Renal pelvis (tissue), 4 donors: Measurements from ENCODE around the gene CNOT4. TPM values are rescaled to one million over a fixed set of nuclear protein-coding genes. Genes with fewer than 3 reads are reported as not detected.
A peak's percentile ranks its signal among the peaks of the same experiment; 100 is the strongest.
"Not testable (repeated sequence)": the region's sequence is repeated elsewhere in the genome, so short reads cannot be mapped to it uniquely, and the experiment has no call there.

Source experiments
- DNase-seq: peaks from one replicate; pipeline ENCODE4 v3.0.0-alpha.2; 2013
- polyA plus RNA-seq, 3 donors: library from polyadenylated mRNA; unstranded; fragments of 120-200 nt; gene quantifications; one replicate each; pipeline ENCODE4 v1.2.1, GENCODE V29; 2013; ENCODE audit not compliant: insufficient read length in 3 of 3

CNOT4 gene
- polyA plus RNA-seq, 3 donors, result 33.6 to 35.9 (median 34.7) TPM

DNA sequence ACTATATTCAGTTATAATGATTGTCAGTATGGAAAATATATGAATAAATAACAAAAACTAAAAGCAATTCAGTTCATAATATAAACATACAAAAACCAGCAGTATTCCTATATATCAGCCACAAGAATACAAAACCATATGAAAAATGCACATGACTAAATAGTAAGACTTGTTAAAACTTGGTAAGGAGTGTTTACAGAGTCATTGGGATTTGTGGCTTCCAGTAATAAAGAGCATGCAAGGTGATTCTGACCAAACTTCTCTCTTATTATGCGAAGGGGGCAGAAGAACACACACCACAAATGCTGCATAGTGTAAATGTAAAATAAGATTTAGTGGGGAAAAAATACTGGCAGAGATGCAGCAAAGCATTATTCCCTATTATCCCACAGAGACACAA, 8.8 kb upstream of the CNOT4 start:
- no peak for DNase-seq

DNA sequence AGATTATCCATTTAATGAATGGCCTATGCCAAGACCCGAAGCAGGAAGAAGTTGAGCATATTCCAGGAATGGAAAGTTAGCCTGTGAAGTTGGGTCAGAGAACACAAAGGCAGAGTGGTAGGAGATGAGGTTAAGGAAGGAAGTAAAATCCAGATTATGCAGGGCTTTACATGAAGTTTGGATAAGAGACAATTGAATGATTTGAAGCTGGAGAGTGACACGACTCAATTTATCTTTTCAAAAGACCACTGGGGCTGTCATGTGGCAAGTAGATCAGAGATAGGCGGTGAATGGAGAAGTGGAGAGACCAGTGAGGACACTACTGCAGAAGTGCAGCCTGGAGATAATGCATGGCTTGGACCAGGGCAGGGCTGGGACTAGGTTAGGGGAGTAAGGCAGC, 7.2 kb upstream of the CNOT4 start:
- DNase-seq, result no peak

DNA sequence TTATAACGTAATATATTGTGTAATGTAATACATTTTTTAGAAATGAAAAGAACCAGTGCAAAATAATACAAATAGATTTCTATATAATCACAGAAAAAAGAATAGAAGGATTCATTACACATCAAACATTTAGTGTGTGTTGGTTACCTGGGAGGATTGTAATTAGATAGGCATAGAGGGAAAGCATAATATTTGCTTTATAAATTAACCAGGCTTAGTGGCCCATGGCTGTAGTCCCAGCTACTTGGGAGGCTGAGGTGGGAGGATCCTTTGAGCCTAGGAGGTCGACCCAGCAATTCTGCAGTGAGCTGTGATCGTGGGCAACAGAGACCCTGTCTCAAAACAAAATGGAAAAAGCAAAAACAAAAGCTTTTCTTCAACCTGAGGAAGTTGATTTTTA, 5.0 kb upstream of the CNOT4 start:
- DNase-seq, result no peak

DNA sequence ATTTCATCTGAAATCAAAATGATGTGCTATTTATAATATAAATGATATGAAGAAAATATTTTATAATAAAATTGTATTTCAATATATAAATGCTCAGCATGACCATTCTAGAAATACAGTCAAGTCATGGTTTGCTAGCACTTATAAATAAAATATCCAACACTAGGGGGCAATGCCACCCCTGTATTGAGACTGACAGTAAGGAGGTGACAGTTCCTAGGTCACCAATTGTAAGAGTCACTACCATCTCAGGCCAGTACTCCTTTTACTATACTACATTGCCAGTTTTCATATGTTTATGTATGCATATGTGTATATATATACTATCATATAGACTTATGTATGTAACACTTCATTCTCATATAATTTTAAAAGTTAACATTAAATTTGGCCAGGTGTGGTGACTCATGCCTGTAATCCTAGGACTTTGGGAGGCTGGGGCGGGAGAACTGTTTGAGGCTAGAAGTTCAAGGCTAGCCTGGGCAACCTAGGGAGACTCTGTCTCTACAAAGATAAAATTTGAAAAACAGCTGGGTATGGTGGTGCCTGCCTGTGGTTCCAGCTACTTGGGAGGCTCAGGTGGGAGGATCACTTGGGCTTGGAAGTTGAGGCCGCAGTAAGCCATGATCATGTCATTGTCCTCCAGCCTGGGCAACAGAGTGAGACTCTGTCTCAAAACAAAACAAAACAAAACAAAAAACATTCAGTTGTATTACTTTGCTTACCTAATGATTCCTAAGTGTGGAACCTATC, 2.4 kb upstream of the CNOT4 start:
- peak; percentile 29 for DNase-seq

DNA sequence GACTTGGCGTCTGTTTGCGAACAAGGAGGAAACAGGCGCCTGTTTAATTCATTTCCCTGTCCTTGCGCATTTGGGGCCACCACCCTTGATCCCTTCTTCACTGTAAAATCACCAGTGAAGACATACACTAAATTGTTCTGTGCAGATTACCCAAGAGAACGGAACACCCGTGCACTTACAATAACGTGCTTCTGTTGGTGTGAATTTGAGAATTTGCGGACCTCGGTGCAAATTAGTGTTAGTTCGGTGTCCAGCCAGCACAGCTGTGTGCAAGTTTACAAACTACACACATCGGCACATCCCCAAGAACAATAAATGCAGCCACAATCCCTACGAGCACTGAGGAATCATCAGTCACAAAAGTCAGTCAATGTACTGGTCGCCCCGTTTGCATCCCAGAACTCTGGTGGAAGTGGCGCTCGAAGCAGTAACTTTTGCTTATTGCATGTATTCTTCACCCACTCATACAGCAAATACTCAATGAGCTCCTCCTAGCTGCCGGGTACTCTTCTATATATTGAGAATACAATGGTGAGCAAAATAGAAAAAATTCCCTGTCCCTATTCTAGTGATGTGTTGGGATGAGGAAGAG, 786 bp upstream of the CNOT4 start:
- DNase-seq, result peak; percentile 5

DNA sequence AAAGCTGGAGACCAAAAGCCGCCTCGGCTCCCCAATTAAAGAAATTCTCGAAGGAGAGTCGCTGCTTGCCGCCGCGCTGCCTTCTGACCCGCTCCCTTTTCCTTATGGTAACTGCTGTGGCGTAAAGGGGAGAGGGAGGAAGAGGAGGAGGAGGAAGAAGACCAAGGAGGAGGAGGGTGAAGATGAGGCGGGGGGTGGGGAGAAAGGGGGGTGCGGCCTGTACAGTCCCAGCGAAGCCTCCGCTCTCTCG, 388 bp downstream of the CNOT4 start:
- DNase-seq, result no peak

DNA sequence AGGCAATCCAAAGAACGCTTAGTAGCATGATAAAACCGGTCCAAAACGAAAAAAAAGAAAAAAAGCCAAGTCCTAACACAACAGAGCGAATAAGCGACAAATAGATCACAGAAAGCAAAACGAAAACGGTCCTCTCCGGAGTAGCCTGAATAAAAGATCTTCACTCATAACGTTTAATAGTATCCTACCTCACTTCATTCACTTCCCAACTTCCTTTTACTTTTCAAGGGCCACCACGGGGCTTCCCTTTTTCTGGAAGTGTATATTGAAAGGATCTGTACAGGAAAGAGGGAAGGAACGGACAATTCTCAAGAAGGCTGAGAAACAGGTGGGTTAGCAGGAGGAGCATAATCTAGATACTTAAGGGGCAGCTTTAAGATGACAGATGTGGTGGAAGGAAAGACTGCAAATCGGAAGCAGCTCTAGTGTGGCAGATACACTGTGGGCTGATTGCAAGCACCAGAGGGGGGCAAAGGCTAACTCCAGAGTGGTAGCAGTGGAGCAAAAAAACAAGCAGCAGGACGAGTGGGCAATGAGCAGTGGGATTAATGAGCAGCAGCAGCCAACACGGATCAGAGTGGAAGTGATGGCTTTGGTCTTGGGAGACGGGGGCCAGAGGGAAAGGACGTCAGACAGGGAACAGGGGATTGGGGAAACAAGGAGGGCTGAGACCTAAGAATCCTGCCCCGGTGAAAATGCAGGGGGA, 866 bp downstream of the CNOT4 start:
- DNase-seq, result peak; percentile 24

DNA sequence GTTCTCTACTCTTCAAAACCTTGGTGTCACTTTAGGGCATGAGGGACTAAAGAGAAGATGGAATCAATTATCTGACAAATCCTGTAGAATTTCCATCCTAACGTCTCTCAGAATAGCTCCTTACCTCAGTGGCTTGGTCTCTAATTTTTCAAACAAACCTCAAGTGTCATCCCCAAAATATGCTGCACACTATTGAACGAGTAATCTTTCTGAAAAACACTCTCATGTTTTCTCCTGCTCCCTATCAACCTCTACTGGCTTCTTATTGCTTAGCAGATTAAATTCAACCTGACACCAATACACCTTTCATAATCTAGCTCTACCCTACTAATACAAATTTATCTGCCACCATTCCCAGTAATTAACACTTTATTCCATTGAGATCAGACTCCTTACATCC, 8.5 kb downstream of the CNOT4 start:
- DNase-seq, result no peak

DNA sequence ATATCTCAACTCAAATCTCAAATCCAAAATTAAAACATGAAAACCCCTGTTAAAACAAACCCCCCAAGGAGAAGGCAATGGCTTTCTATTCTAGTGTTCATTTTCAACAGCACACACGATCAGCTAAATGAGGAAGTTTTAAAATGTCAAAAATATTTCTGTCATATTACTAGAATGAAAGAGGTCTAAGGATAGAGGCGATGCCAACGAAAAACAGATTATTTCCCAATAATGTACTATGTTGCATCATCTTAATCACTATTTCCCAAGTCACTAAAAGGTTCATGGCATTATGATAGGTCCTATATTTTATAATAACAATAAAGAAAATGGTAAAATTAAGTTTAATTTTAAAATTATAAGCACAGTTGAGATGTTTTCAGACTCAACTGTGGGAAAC, 10.1 kb downstream of the CNOT4 start:
- no peak for DNase-seq

DNA sequence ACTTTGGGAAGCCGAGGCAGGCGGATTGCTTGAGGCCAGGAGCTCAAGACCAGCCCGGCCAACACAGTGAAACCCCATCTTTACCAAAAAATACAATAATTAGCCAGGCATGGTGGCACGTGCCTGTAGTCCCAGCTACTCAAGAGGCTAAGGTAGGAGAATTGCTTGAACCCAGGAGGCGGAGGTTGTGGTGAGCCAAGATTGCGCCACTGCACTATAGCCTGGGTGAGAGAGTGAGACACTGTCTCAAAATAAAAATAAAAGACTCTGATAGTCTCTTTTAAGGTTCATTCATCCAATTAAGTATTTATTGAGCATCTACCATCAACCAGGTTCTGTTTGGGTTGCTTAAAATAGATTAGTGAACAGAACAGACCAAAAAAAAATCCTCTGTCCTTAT, 12.7 kb downstream of the CNOT4 start:
- not testable (repeated sequence) for DNase-seq

DNA sequence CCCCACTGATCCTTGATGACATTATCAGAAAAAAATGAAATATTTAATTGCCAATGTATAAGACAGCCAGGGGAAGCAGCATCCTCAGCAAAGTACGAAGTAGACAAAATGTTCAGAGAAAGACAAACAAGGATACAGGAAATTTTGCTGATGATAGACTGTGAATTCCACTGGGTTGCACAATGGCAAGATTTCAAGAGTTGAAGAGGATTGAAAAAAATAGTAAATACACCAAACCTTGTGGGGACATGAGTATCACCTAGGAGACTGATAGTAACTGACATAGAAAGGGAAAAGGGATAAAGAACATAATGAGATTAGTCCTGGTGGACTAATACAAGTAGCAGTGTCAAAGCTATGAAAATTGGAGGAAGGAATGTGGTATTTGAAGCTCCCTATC, 16.5 kb downstream of the CNOT4 start:
- no peak for DNase-seq

DNA sequence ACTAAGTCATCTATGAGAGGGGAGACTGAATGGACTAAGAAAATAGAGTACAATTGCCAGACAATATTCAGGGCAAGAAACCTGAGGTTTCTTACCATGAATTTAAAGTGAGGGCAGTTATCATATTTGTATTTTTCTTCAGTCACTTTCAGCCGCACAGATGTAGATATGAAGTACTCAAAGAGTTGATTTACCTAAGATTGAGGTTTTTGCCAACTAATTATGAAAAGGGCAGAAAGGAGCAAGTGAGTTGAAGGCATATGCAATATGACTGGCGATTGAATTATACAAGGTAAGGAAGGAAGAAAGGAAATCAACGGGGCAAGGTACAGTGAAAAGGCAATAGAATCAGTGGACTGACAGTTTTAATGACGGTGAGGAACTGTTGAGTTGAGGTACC, 17.8 kb downstream of the CNOT4 start:
- DNase-seq, result no peak

DNA sequence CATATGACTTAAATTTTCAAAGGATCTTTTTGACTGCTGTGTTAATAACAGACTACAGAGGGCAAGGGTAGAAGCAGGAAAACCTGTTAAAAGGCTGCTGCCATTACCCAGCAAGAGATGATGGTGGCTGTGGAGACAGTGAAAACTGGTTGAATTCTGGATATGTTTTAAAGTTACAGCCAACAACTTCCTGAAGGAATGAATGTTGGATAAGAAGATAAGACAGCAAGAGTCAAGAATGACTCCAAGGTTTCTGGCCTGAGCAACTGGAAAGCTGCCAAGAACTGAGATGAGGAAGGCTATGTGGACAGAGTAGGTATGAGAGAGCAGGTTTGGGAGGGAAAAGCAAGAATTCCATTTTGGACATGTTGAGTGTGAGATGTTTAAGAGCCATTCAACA, 19.1 kb downstream of the CNOT4 start:
- no peak for DNase-seq

DNA sequence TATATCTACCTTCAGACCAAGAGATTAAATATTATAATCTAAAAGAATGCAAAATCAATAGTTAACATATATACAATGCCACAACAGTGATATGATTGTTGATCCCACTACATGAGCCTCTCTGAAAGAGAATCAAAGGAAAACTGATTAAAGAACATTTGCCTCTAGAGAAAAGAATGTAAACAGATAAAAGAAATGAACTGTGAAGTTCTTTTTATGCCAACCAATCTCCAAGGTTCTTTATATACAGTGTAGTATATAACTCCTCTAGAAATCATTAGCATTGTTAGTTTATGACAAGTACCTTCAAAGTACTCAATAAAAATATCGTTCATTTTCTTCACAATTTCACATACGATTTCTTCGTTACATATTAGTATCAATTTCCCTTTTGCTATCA, 20.1 kb downstream of the CNOT4 start:
- DNase-seq, result no peak

DNA sequence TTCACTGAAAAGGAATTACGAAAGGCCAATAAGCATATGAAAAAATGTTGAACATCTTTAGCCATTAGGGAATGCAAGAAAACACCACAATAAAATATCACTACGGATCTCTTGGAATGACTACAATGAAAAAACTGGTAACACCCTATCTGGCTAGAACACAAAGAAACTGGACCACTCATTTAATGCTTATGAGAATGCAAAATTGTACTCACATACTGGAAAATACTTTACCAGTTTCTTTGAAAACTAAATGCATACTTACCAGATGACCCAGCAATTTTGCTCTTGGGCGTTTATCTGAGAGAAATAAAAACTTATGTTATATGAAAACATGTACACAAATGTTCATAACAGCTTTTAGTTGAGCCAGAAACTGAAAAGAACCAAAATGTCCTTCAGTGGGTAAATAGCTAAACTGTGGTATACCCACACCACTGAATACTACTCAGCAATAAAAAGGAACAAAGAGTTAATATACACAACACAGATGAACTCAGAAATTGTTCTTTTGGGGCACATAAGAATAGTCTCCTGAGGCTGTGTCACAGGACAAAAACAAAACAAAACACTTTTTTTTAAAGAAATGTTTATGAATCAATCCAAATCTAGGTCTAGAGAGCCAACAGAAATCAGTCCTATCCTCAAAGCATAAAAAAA, 23.5 kb downstream of the CNOT4 start:
- DNase-seq, result no peak

DNA sequence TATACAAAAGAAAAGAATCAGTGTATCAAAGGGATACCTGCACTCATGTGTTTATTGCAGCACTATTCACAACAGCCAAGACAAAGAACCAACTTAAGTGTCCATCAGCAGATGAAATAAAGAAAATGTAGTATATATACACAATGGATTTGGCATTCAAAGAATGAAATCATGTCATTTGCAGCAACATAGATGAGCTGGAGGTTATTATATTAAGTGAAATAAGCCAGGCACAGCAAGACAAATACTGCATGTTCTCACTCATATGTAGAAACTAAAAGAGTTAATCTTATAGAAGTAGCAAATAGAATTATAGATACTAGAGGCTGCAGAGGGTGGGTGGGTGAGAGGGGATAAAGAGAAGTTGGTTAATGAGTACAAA, 28.3 kb downstream of the CNOT4 start:
- DNase-seq, result no peak

DNA sequence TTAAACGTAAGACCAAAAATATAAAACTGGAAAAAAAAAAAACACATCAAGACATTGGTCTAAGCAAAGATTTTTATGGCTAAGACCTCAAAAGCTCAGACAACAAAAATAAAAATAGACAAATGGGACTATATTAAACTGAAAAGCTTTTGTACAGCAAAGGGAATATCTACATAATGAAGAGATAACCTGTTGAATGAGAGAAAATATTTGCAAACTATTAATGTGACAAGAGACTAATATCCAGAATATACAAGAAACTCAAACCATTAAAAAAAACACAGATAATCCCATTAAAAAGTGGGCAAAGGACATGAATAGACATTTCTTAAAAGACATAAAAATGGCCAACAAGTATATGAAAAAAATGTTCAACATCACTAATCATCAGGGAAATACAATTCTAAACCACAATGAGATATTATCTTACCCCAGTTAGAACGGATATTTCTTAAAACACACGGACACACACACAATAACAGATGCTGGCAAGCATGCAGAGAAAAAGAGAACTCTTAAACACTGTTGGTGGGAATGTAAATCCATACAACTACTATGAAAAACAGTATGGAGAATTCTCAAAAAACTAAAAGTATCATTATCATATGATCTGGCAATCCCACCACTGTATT, 28.8 kb downstream of the CNOT4 start:
- DNase-seq, result no peak

DNA sequence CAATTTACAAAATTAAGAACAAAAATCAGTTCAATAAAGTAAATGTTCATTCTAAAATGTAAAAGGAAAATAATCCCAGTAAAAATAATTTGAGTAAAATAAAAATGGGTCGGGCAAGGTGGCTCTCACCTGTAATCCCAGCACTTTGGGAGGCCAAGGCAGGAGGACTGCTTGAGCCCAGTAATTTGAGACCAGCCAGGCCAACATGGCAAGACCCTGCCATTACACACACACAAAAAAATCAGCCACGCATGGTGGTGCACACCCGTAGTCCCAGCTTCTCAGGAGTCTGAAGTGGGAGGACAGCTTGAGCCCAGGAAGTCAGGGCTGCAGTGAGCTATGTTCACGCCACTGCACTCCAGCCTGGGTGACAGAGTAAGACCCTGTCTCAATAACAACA, 34.4 kb downstream of the CNOT4 start:
- no peak for DNase-seq

DNA sequence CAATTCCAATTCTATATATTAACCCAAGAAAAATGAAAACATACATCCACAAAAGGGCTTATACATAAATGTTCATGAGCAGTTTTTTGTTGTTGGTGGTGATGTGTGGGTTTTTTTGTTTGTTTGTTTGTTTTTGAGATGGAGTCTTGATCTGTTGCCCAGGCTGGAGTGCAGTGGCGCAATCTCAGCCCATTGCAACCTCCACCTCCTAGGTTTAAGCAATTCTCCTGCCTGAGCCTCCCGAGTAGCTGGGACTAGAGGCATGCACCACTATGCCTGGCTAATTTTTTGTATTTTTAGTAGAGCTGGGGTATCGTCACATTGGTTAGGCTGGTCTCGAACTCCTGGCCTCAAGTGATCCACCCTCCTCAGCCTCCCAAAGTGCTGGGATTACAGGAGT, 40.2 kb downstream of the CNOT4 start:
- DNase-seq, result not testable (repeated sequence)

DNA sequence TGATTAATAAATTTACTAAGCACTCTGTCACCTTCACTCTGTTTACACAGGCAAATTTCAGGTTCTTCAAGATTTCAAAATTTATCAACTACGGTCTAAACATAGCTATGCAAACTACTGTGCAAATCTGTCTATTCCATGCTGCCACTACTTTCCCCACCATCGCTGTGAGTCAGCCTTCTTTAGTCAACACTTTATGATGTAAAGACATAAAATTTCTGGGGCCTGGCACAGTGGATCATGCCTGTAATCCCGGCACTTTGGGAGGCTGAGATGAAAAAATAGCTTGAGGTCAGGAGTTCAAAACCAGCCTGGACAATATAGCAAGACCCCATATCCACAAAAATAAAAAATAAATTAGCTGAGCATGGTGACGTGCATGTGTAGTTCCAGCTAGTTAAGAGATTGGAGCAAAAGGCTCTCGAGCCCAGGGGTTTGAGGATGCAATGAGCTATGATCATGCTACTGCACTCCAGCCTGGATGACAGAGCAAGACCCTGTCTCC, 42.6 kb downstream of the CNOT4 start:
- DNase-seq, result no peak

DNA sequence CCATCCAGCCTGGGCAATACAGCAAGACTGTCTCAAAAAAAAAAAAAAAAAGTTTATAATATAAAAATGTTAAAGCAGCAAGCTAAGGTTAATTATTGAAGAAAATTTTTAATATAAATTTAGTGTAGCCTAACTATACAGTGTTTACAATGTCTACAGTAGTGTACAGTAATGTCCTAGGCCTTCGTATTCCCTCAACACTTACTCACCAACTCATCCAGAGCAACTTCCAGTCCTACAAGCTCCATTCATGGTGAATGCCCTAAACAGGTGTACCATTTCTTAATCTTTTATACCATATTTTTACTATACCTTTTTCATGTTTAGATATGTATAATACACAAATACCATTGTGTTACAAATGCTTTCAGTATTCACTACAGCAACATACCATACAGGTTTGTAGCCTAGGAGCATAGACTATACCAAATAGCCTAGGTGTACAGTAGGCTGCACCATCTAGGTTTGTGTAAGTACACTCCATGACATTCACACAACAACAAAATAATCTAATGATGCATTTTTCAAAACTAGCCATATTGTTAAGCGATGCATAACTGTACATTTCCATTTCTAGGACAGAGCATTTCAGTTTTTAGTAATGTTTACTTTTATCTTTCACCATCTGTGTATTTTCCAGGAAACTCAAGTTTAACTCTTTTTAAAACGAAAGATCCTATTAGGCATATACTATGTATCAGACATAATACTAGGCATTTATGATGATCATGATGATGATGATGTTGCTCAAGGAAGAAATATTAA, 43.3 kb downstream of the CNOT4 start:
- DNase-seq, result no peak

DNA sequence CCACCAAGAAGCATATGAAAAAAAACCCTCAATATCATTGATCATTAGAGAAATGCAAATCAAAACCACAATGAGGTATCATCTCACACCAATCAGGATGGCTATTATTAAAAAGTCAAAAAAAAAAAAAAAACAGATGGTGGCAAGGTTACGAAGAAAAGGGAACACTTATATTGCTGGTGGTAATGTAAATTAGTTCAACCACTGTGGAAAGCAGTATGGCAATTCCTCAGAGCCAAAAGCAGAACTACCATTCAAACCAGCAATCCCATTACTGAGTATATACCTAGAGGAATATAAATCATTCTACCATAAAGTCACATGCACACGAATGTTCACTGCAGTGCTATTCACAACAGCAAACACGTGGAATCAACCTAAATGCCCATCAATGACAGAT, 46.0 kb downstream of the CNOT4 start:
- no peak for DNase-seq
